Endothelial cell of umbilical vein (primary cell): ENCODE results near the gene FBXW10B. TPM values are rescaled to one million over a fixed set of nuclear protein-coding genes. Genes with fewer than 3 reads are reported as not detected.

Source experiments
- BruUV-seq: library from RNA; stranded (reverse); fragments of 400-500 nt; replicated peaks from 2 replicates; lab custom pipeline; 2021; lab: Mats Ljungman, UMichigan
- CTCF ChIA-PET: fragments of 300-600, 350-600 bp; sonication (Branson Sonifier 250); formaldehyde crosslinking; loops from one replicate; lab custom pipeline; 2021; ENCODE audit warnings: antibody characterized with exemption, inconsistent platforms; lab: Charles Lee
- POLR2A ChIA-PET: fragments of 300-600, 350-600 bp; sonication (Branson Sonifier 250); formaldehyde crosslinking; loops from one replicate; lab custom pipeline; 2021; ENCODE audit warnings: antibody characterized with exemption, inconsistent platforms; lab: Charles Lee
- DNase-seq: peaks from one replicate; pipeline ENCODE4 v3.0.0-alpha.2; 2011; ENCODE audit warnings: low read depth, low spot score
- FAIRE-seq: peaks from 2 replicates; lab custom pipeline; 2011; peaks lifted over from hg19 to GRCh38; lab: Jason Lieb, UNC
- H2AFZ ChIP-seq: 2 replicates; pipeline ENCODE4 v1.6.0; 2012; ENCODE audit warnings: low read depth, low read length, control low read depth, inconsistent platforms
- H3K27ac ChIP-seq: 2 replicates; pipeline ENCODE4 v1.5.1; 2011; ENCODE audit warnings: low read depth, mild to moderate bottlenecking, control low read depth, low read length, moderate library complexity; ENCODE audit not compliant: insufficient read depth
- H3K27me3 ChIP-seq, 2 experiments: 2 replicates each; pipeline versions ENCODE4 v1.6.0 to v1.6.1; 2011; ENCODE audit warnings: low read length in 2 of 2, mixed read lengths in 1 of 2; ENCODE audit not compliant: control insufficient read depth in 2 of 2, insufficient read depth in 2 of 2
- H3K36me3 ChIP-seq, 2 experiments: 2 replicates in 1 of 2; 3 replicates in 1 of 2; pipeline ENCODE4 v1.5.1; 2011; ENCODE audit warnings: low read length in 2 of 2, mild to moderate bottlenecking in 1 of 2, moderate library complexity in 1 of 2; ENCODE audit not compliant: control insufficient read depth in 2 of 2, insufficient read depth in 2 of 2; ENCODE audit errors: extremely low read depth in 1 of 2
- H3K4me1 ChIP-seq: 3 replicates; pipeline ENCODE4 v1.5.1; 2011; ENCODE audit warnings: mild to moderate bottlenecking, low read length; ENCODE audit not compliant: control insufficient read depth, insufficient read depth; ENCODE audit errors: extremely low read depth
- H3K4me2 ChIP-seq: 2 replicates; pipeline ENCODE4 v1.6.1; 2011; ENCODE audit warnings: low read length, control low read depth, mixed read lengths; ENCODE audit not compliant: insufficient read depth
- H3K4me3 ChIP-seq, 3 experiments: fragments of 200-600 bp in 1 of 3; sonication (generic), shearing (Covaris generic) in 1 of 3; replicated peaks in 1 of 3; 2 replicates each; pipeline ENCODE4 v1.5.1; 2011 to 2016; ENCODE audit warnings: control low read depth in 3 of 3, low read length in 3 of 3, mild to moderate bottlenecking in 2 of 3, inconsistent platforms in 1 of 3, low read depth in 1 of 3, moderate library complexity in 1 of 3; ENCODE audit not compliant: insufficient read depth in 1 of 3
- H3K79me2 ChIP-seq: 2 replicates; pipeline ENCODE4 v1.6.0; 2012; ENCODE audit warnings: low read length, inconsistent platforms; ENCODE audit not compliant: control insufficient read depth, insufficient read depth
- H3K9ac ChIP-seq: replicated peaks from 2 replicates; pipeline ENCODE3; 2011; ENCODE audit warnings: low read length, control low read depth; ENCODE audit not compliant: insufficient read depth; ENCODE audit errors: extremely low read depth
- H3K9me1 ChIP-seq: replicated peaks from 3 replicates; pipeline ENCODE4 v1.6.0; 2011; ENCODE audit warnings: mild to moderate bottlenecking, low read length; ENCODE audit not compliant: control insufficient read depth, insufficient read depth; ENCODE audit errors: extremely low read depth
- H3K9me3 ChIP-seq: replicated peaks from 2 replicates; pipeline ENCODE4 v1.5.1; 2012; ENCODE audit warnings: low read length, inconsistent platforms; ENCODE audit not compliant: control insufficient read depth, insufficient read depth
- H4K20me1 ChIP-seq: replicated peaks from 2 replicates; pipeline ENCODE3; 2011; ENCODE audit warnings: mild to moderate bottlenecking, low read length; ENCODE audit not compliant: control insufficient read depth, insufficient read depth; ENCODE audit errors: extremely low read depth
- EZH2 ChIP-seq: IDR thresholded peaks from 2 replicates; pipeline ENCODE4 v1.6.1; 2012; ENCODE audit warnings: borderline replicate concordance, low read depth, mild to moderate bottlenecking, moderate library complexity, low read length, inconsistent platforms; ENCODE audit not compliant: severe bottlenecking
- GATA2 ChIP-seq: IDR thresholded peaks from 2 replicates; pipeline ENCODE4 v1.7.0; 2011; ENCODE audit warnings: low read depth, mild to moderate bottlenecking, moderate library complexity, mixed read lengths, low read length; ENCODE audit not compliant: insufficient read length, insufficient read depth
- JUN ChIP-seq: IDR thresholded peaks from 2 replicates; pipeline ENCODE4 v1.6.1; 2011; ENCODE audit warnings: borderline replicate concordance, low read depth; ENCODE audit not compliant: insufficient read length, insufficient read depth
- MYC ChIP-seq: IDR thresholded peaks from one replicate; pipeline ENCODE4 v1.6.1; 2011; ENCODE audit warnings: mild to moderate bottlenecking, low read depth, low read length
- POLR2A ChIP-seq: IDR thresholded peaks from 2 replicates; pipeline ENCODE4 v1.6.1; 2012; ENCODE audit warnings: low read depth, mild to moderate bottlenecking, control low read depth, low read length
- POLR2AphosphoS5 ChIP-seq: IDR thresholded peaks from 2 replicates; pipeline ENCODE4 v1.6.1; 2012; ENCODE audit warnings: low read depth, mild to moderate bottlenecking, control low read depth, low read length, moderate library complexity; ENCODE audit not compliant: insufficient read depth
- dilution Hi-C: fragments of 300-500 bp; cut with MboI; formaldehyde crosslinking; loops from one replicate; pipeline ENCODE4 v1.15.0; 2019; ENCODE audit warnings: low sequenced_read_pairs; ENCODE audit not compliant: extremely low pct_ligation_motif_present
- intact Hi-C: fragments of 100-400 bp; cut with micrococcal nuclease; formaldehyde crosslinking; loops from one replicate; pipeline ENCODE4 v1.10.0; 2022
- polyA plus RNA-seq, 4 experiments: library from polyadenylated mRNA; depleted of rRNA in 3 of 4; stranded (reverse) in 3 of 4; unstranded in 1 of 4; fragments of >200 nt; gene quantifications; 2 replicates each; pipeline versions ENCODE4 v1.2.1 to v1.2.3, GENCODE V29; 2011 to 2012; ENCODE audit warnings: missing spikeins in 1 of 4
- total RNA-seq: library from RNA; stranded (reverse); gene quantifications from 2 replicates; pipeline ENCODE4 v1.2.3, GENCODE V29; 2021
- TF ChIP-seq, protein P1 (sequence below), 2 donors: IDR thresholded peaks; 1 replicate in 1 of 2; 2 replicates in 1 of 2; pipeline ENCODE4 v1.5.1; 2011; ENCODE audit warnings: low read length in 2 of 2, mild to moderate bottlenecking in 2 of 2, moderate library complexity in 2 of 2, control low read depth in 1 of 2, inconsistent platforms in 1 of 2, low read depth in 1 of 2; ENCODE audit not compliant: insufficient read depth in 1 of 2; ENCODE audit errors: extremely low read depth in 1 of 2

The FBXW10B gene
- total and polyA plus RNA-seq, 2 donors (not counting 3 experiments of a cell fraction or from before 2014, with no cell fraction given): 1.3 to 2.5 TPM

DNA sequence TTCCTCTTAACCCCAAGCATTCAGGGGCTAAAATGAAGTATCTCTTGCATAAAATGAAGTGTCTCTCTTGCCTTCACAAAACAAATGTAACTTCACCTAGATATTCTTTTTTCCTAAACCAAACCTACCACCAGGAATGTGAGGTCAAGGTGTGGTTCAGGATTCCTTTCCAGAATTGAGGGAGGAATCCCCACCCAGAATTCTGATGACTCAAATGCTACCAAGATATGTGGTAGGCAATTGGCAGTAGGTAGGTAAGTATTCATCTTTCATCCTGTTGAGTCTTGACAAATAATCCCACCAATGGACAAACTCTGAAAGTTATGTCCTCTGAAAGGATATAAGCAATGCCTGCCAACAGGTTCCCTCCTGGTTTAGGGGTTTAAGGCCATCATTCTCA, 38.4 kb upstream of the FBXW10B start:
- dilution Hi-C loops: no loop called here

More for the DNA sequence above, 38.4 kb upstream of the FBXW10B start:
- Histone ChIP-seq H3K4me1 (peaks cover 13% of the 10 kb centered on the region), H3K9me1 (no peaks in the 10 kb centered on the region), H2AFZ (no peak overlapping the region), H3K79me2 (no peaks in the 10 kb centered on the region), H3K9me3 (no peaks in the 10 kb centered on the region), H3K9ac (no peak overlapping the region), H3K27ac (no peak overlapping the region), H3K4me2 (no peak overlapping the region), H3K36me3 (no peaks in the 10 kb centered on the region), H4K20me1 (no peaks in the 10 kb centered on the region), H3K27me3 (no peaks in the 10 kb centered on the region), H3K4me3 (no peak overlapping the region)
- ChIA-PET POLR2A (no interaction called here), CTCF (no interaction called here)
- intact Hi-C loops: no loop called here
- BruUV-seq: no TSS peak
- FAIRE-seq (no peak), DNase-seq (no peak)
- TF ChIP-seq JUN (no peak), POLR2A (no peak), GATA2 (no peak), EZH2 (no peak), POLR2AphosphoS5 (no peak), MYC (no peak)
- TF ChIP-seq, protein P1, sequence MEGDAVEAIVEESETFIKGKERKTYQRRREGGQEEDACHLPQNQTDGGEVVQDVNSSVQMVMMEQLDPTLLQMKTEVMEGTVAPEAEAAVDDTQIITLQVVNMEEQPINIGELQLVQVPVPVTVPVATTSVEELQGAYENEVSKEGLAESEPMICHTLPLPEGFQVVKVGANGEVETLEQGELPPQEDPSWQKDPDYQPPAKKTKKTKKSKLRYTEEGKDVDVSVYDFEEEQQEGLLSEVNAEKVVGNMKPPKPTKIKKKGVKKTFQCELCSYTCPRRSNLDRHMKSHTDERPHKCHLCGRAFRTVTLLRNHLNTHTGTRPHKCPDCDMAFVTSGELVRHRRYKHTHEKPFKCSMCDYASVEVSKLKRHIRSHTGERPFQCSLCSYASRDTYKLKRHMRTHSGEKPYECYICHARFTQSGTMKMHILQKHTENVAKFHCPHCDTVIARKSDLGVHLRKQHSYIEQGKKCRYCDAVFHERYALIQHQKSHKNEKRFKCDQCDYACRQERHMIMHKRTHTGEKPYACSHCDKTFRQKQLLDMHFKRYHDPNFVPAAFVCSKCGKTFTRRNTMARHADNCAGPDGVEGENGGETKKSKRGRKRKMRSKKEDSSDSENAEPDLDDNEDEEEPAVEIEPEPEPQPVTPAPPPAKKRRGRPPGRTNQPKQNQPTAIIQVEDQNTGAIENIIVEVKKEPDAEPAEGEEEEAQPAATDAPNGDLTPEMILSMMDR (IDR thresholded peaks at IDR 0.05; ENCODE audit: extremely low read depth in 1 of 2, insufficient read depth in 1 of 2, low read depth in 1 of 2, low read length in 2 of 2): no peak
